ENCODE data around the gene KLK2.

- TF ChIP-seq, protein P1, sequence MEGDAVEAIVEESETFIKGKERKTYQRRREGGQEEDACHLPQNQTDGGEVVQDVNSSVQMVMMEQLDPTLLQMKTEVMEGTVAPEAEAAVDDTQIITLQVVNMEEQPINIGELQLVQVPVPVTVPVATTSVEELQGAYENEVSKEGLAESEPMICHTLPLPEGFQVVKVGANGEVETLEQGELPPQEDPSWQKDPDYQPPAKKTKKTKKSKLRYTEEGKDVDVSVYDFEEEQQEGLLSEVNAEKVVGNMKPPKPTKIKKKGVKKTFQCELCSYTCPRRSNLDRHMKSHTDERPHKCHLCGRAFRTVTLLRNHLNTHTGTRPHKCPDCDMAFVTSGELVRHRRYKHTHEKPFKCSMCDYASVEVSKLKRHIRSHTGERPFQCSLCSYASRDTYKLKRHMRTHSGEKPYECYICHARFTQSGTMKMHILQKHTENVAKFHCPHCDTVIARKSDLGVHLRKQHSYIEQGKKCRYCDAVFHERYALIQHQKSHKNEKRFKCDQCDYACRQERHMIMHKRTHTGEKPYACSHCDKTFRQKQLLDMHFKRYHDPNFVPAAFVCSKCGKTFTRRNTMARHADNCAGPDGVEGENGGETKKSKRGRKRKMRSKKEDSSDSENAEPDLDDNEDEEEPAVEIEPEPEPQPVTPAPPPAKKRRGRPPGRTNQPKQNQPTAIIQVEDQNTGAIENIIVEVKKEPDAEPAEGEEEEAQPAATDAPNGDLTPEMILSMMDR (IDR thresholded peaks at IDR 0.05), result no peak
- no peak for TF ChIP-seq POLR2A (IDR thresholded peaks at IDR 0.05)
These were observed 33.3 kb upstream of the KLK2 start for GRCh38 chr19:50839712-50840655.

Measured in right lobe of liver (tissue), 4 donors.